Fibroblast of the aortic adventitia (primary cell): Measurements from ENCODE around the gene SNX11. TPM values are rescaled to one million over a fixed set of nuclear protein-coding genes. Genes with fewer than 3 reads are reported as not detected.

Experiments used
- DNase-seq: peaks from one replicate; pipeline ENCODE4 v3.0.0-alpha.2; 2010; ENCODE audit warnings: low read depth
- H3K4me3 ChIP-seq: 2 replicates; pipeline ENCODE4 v1.5.1; 2011; ENCODE audit warnings: low read depth, mild to moderate bottlenecking, control low read depth, low read length, moderate library complexity
- CTCF ChIP-seq: IDR thresholded peaks from 2 replicates; pipeline ENCODE4 v1.5.1; 2011; ENCODE audit warnings: mild to moderate bottlenecking, low read length, control low read depth, inconsistent platforms; ENCODE audit not compliant: insufficient read depth
- total RNA-seq: library from RNA; depleted of rRNA; stranded (reverse); fragments of >200 nt; gene quantifications from 2 replicates; pipeline ENCODE4 v1.2.3, GENCODE V29; 2012; ENCODE audit warnings: low replicate concordance

Gene SNX11
- total RNA-seq, 1 donor, result 11.5 TPM

GRCh38 chr17:48110761-48111160 is 3.2 kb downstream of the SNX11 start:
- H3K4me3 ChIP-seq, result no peak overlapping the region
- DNase-seq, result no peak
- no peak for TF ChIP-seq CTCF

- TF ChIP-seq CTCF, result no peak
- DNase-seq, result no peak
- no peak overlapping the region for H3K4me3 ChIP-seq
Observed at GRCh38 chr17:48111937-48112241, 4.3 kb downstream of the SNX11 start.

- H3K4me3 ChIP-seq, result no peak overlapping the region
- DNase-seq, result no peak
Observed at GRCh38 chr17:48113201-48113676, 5.7 kb downstream of the SNX11 start.

GRCh38 chr17:48121923-48122664 is 14.5 kb downstream of the SNX11 start:
- DNase-seq, result no peak
- no peak for TF ChIP-seq CTCF

More at GRCh38 chr17:48113201-48113676, 5.7 kb downstream of the SNX11 start:
- TF ChIP-seq CTCF, result no peak

GRCh38 chr17:48122665-48123045 is 15.1 kb downstream of the SNX11 start:
- no peak for TF ChIP-seq CTCF
- DNase-seq, result no peak
- H3K4me3 ChIP-seq, result no peak overlapping the region

More at GRCh38 chr17:48121923-48122664, 14.5 kb downstream of the SNX11 start:
- no peak overlapping the region for H3K4me3 ChIP-seq

- H3K4me3 ChIP-seq, result no peak overlapping the region
- TF ChIP-seq CTCF, result no peak
- DNase-seq, result no peak
Observed at GRCh38 chr17:48123111-48123510, 15.5 kb downstream of the SNX11 start.
